Esophagus squamous epithelium (tissue), 5 donors: ENCODE results near the gene DOP1A. TPM values are rescaled to one million over a fixed set of nuclear protein-coding genes. Genes with fewer than 3 reads are reported as not detected.

ENCODE experiments used
- DNase-seq: peaks from one replicate; lab custom pipeline; 2025; lab: John Stamatoyannopoulos, UW
- H3K27ac ChIP-seq, 4 donors: fragments of 200-600 bp; sonication (generic); one replicate each; pipeline ENCODE4 v1.5.1; 2016 to 2019; ENCODE audit warnings: mild to moderate bottlenecking in 1 of 4
- H3K27me3 ChIP-seq, 4 donors: fragments of 200-600 bp; sonication (generic); 1 replicate in 3 of 4; 2 replicates in 1 of 4; pipeline versions ENCODE4 v1.5.1 to v1.6.0; 2017 to 2021; ENCODE audit warnings: antibody characterized with exemption in 1 of 4
- H3K36me3 ChIP-seq, 3 donors: fragments of 200-600 bp; sonication (generic); one replicate each; pipeline ENCODE4 v1.5.1; 2016 to 2019
- H3K4me1 ChIP-seq, 3 donors: fragments of 200-600 bp; sonication (generic); one replicate each; pipeline ENCODE4 v1.5.1; 2017 to 2019
- H3K4me3 ChIP-seq, 4 donors: fragments of 200-600 bp; sonication (generic); 1 replicate in 3 of 4; 2 replicates in 1 of 4; pipeline ENCODE4 v1.5.1; 2016 to 2019; ENCODE audit warnings: mild to moderate bottlenecking in 2 of 4, moderate library complexity in 1 of 4
- H3K9me3 ChIP-seq, 3 donors: fragments of 200-600 bp; sonication (generic); one replicate each; pipeline ENCODE4 v1.5.1; 2016 to 2019
- POLR2A ChIP-seq, 4 donors: fragments of 450-650 bp; IDR thresholded peaks; one replicate each; pipeline ENCODE4 v1.6.1; 2017; ENCODE audit warnings: antibody characterized with exemption in 4 of 4, mild to moderate bottlenecking in 4 of 4, moderate library complexity in 3 of 4
- WGBS, 2 donors: methylation state at CpG; one replicate each; pipeline ENCODE4 v1.1.5; 2018; 5-methylcytosine and 5-hydroxymethylcytosine counted together
- intact Hi-C: fragments of 100-400 bp; cut with DNase I; formaldehyde crosslinking; loops from one replicate; pipeline ENCODE4 v1.15.0; 2022
- total RNA-seq, 4 donors: library from RNA; depleted of rRNA; stranded (reverse); fragments of >200 nt; gene quantifications; one replicate each; pipeline ENCODE4 v1.1.0, GENCODE V29; 2016
- TF ChIP-seq, protein P1 (sequence below), 6 experiments: fragments of 450-650 bp in 4 of 6; fragments of 200-600 bp in 2 of 6; sonication (generic) in 2 of 6; IDR thresholded peaks; one replicate each; pipeline ENCODE4 v1.5.1; 2016 to 2019; ENCODE audit warnings: antibody characterized with exemption in 6 of 6, mild to moderate bottlenecking in 4 of 6, moderate library complexity in 4 of 6
- donor health status: DM: yes; HTN: yes; CAD: no.

DOP1A gene
- total RNA-seq, 4 donors from 2014 or later = 19.0 to 40.2 (median 22.4) TPM

GRCh38 chr6:83042467-83043053, 24.9 kb upstream of the DOP1A start:
- intact Hi-C loops = no loop called here
- Histone ChIP-seq H3K4me3 (no peak overlapping the region), H3K4me1 (no peaks in the 10 kb centered on the region), H3K27me3 (no peaks in the 10 kb centered on the region), H3K36me3 (peaks cover 0 to 10% (median 0%) of the 10 kb centered on the region in 3 donors), H3K27ac (no peak overlapping the region), H3K9me3 (no peaks in the 10 kb centered on the region)
- 59 to 82% methylated on average over 4 of the region's 4 CpGs for WGBS, 2 donors
- DNase-seq = no peak
- TF ChIP-seq POLR2A (IDR thresholded peaks at IDR 0.05) = no peak

DNA sequence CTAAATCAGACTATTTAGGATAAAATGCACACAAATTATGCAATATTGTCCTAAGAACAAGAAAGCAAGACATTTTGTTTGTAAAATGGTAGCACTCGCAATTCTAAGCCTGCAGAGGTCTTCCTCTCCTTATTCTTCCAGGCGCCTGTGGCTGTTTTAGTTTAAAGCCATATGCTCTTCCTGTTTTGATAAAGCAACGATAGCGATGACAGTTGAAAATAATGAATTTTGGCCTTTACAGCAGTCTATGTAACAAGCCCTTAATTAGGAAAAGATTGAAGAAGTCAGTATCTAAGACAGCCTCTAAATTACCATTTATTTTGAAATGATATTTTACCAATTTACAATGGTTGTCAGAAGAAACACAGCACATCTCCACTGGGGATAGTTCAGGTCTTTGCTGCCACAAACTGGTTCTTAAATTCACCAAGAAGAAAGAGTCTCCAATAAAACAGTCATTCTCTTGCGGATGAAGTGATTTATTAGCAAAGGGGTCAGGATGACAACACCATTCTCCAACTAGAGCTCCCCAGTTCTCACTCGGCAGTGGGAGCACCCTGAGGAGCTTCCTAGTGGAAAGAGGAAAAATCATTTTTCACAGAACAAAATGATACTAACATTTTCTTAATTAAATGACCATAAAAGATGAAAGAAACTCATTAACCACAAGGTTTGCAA, 23.2 kb upstream of the DOP1A start:
- peaks cover 0 to 10% (median 0%) of the 10 kb centered on the region in 3 donors for H3K36me3 ChIP-seq
- no peak overlapping the region for H3K27ac ChIP-seq
- intact Hi-C loops = no loop called here
- H3K4me3 ChIP-seq = no peak overlapping the region
- H3K9me3 ChIP-seq = no peaks in the 10 kb centered on the region
- no peaks in the 10 kb centered on the region for H3K4me1 ChIP-seq
- TF ChIP-seq POLR2A (IDR thresholded peaks at IDR 0.05) = no peak
- TF ChIP-seq, protein P1, sequence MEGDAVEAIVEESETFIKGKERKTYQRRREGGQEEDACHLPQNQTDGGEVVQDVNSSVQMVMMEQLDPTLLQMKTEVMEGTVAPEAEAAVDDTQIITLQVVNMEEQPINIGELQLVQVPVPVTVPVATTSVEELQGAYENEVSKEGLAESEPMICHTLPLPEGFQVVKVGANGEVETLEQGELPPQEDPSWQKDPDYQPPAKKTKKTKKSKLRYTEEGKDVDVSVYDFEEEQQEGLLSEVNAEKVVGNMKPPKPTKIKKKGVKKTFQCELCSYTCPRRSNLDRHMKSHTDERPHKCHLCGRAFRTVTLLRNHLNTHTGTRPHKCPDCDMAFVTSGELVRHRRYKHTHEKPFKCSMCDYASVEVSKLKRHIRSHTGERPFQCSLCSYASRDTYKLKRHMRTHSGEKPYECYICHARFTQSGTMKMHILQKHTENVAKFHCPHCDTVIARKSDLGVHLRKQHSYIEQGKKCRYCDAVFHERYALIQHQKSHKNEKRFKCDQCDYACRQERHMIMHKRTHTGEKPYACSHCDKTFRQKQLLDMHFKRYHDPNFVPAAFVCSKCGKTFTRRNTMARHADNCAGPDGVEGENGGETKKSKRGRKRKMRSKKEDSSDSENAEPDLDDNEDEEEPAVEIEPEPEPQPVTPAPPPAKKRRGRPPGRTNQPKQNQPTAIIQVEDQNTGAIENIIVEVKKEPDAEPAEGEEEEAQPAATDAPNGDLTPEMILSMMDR (IDR thresholded peaks at IDR 0.05) = no peak
- no peaks in the 10 kb centered on the region for H3K27me3 ChIP-seq
- 89 to 91% methylated on average over 6 of the region's 6 CpGs for WGBS, 2 donors
- no peak for DNase-seq

GRCh38 chr6:83047065-83047754, 20.3 kb upstream of the DOP1A start:
- DNase-seq = no peak
- Histone ChIP-seq H3K27me3 (no peaks in the 10 kb centered on the region), H3K36me3 (peaks cover 0 to 10% (median 0%) of the 10 kb centered on the region in 3 donors), H3K27ac (no peak overlapping the region), H3K4me1 (peaks cover 0 to 9% (median 0%) of the 10 kb centered on the region in 3 donors), H3K9me3 (no peaks in the 10 kb centered on the region), H3K4me3 (no peak overlapping the region)
- TF ChIP-seq POLR2A (IDR thresholded peaks at IDR 0.05) = no peak
- TF ChIP-seq, protein P1 (IDR thresholded peaks at IDR 0.05) = no peak
- intact Hi-C loops = no loop called here
- 90 to 94% methylated on average over 5 to 7 of the region's 7 CpGs for WGBS, 2 donors

DNA sequence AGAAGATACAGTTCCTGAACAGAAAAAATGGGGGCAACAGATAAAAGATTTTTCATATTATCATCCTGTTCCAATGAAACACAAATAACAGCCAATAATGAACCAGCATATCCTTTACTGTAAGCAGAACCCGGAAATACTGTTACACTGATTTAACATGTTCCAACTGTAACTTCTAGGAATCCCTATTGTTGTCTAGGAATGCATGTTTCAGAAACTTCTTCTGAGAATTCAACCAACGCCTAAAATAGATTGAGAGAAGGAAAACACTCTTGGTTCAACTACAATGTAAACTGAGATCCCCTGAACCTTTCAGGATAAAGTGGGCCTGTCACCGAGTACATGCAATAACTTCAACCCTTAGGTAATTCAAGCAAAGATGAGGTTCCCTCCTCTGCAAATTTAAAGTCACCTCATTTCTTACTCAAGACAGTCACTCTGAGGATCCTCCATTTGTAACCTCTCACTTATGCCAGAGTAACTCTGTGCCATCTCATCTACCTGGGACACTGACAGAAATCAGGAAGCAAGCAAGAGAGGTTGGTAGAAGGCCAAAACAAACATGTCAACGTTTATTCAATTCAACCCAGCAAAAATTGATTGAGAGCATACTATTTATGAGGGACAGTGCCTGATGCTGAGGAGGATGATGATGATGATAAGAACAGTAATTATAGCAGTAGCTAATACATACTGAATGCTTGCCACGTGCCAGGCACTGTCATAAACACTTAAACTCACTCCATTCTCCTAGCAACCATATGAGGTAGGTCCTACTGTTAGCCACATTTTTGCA, 15.9 kb upstream of the DOP1A start:
- Histone ChIP-seq H3K27me3 (no peaks in the 10 kb centered on the region), H3K4me1 (peaks cover 0 to 9% (median 0%) of the 10 kb centered on the region in 3 donors), H3K4me3 (no peak overlapping the region), H3K36me3 (peaks cover 0 to 6% (median 0%) of the 10 kb centered on the region in 3 donors), H3K9me3 (no peaks in the 10 kb centered on the region), H3K27ac (no peak overlapping the region)
- WGBS, 2 donors = 38 to 46% methylated on average over 5 of the region's 5 CpGs
- intact Hi-C loops = no loop called here
- no peak for DNase-seq
- TF ChIP-seq POLR2A (IDR thresholded peaks at IDR 0.05) = no peak
- TF ChIP-seq, protein P1 (IDR thresholded peaks at IDR 0.05) = no peak

- 78 to 85% methylated on average over 3 of the region's 3 CpGs for WGBS, 2 donors
- H3K27ac ChIP-seq = no peak overlapping the region
- H3K4me1 ChIP-seq = peaks cover 0 to 9% (median 0%) of the 10 kb centered on the region in 3 donors
- TF ChIP-seq, protein P1 (IDR thresholded peaks at IDR 0.05) = no peak
- no peak for TF ChIP-seq POLR2A (IDR thresholded peaks at IDR 0.05)
- intact Hi-C loops = no loop called here
- no peak for DNase-seq
- H3K36me3 ChIP-seq = peaks cover 0 to 13% (median 0%) of the 10 kb centered on the region in 3 donors
- no peaks in the 10 kb centered on the region for H3K27me3 ChIP-seq
- H3K9me3 ChIP-seq = no peaks in the 10 kb centered on the region
- H3K4me3 ChIP-seq = no peak overlapping the region
Measured at GRCh38 chr6:83053678-83054077, 13.8 kb upstream of the DOP1A start.
